Activated CD8-positive, alpha-beta memory T cell treated with anti-CD3 and anti-CD28 coated beads for 36 hours (primary cell): Measurements from ENCODE around the gene AMIGO1. TPM values are rescaled to one million over a fixed set of nuclear protein-coding genes. Genes with fewer than 3 reads are reported as not detected.

Experiments used
- CTCF ChIA-PET: fragments of 350-600 bp; sonication (Branson Sonifier 250); formaldehyde crosslinking; loops from one replicate; lab custom pipeline; 2021; ENCODE audit warnings: antibody characterized with exemption; lab: Charles Lee
- POLR2A ChIA-PET: fragments of 350-600 bp; sonication (Branson Sonifier 250); formaldehyde crosslinking; loops from one replicate; lab custom pipeline; 2021; ENCODE audit warnings: antibody characterized with exemption; lab: Charles Lee
- total RNA-seq, 2 experiments: library from RNA; stranded (reverse); gene quantifications; one replicate each; pipeline ENCODE4 v1.2.3, GENCODE V29; 2021

Gene AMIGO1, protein sequence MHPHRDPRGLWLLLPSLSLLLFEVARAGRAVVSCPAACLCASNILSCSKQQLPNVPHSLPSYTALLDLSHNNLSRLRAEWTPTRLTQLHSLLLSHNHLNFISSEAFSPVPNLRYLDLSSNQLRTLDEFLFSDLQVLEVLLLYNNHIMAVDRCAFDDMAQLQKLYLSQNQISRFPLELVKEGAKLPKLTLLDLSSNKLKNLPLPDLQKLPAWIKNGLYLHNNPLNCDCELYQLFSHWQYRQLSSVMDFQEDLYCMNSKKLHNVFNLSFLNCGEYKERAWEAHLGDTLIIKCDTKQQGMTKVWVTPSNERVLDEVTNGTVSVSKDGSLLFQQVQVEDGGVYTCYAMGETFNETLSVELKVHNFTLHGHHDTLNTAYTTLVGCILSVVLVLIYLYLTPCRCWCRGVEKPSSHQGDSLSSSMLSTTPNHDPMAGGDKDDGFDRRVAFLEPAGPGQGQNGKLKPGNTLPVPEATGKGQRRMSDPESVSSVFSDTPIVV
- 1 to 10 TPM; 2.6 to 3.2 TPM for total RNA-seq

DNA sequence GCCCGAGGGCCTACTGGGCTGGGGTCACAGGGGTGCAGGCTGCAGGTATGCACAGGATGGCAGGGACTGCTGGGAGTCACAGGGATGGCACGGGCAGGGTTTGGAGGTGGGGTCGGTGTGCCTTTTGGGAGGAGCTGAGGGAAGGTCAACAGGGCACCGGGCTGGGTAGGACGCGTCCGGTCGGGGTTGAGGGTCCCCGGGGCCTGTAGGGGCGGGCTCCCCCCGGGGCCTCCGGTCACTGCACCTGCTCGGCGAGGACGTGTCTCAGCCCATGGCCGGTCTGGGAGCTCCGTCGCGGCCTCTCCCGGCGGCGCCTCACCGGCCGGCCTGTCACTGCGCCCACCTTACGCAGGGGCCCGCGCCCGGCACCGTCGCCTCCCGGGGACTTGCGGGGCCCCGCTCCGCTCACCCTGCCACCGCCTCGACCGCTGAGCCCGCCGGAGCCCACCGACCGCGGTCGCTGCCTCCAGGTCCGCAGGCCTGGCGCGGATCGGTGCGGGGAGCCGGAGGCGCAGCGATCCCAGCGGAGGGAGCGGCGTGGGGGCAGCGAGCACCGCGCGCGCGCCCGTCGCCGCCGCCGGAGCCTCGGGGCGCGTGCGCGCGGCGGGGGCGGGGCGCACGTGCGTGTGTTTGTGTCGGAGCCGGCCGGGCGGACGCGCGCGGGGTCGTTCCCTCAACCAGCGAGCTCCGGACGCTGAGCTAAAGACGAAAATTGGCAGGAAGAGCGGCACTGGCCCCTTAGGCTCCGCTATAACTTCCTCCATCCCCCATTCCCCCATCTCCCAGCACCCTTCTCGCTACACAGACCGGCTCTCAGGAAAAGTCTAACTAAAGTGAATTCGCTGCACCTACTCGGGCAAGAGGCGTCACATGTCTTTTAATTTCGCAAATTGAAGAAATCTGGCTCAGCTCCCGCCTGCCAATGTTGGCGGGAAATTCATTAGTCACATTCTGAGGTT, at the start of gene AMIGO1:
Gene AMIGO1 (minus strand): TSS at position 552 of the 959 bp plus-strand sequence. CDS start 815 bp downstream, outside the sequence.
- ChIA-PET POLR2A (interaction anchor here (0.7 to 1.2 kb wide), 3 partner anchors 10 to 315 kb away, joined by 3 to 4 read pairs (median 3); no protein-coding TSS in a partner anchor), CTCF (interaction anchor here (0.7 to 38.8 kb wide), 5 partner anchors 9 to 271 kb away, joined by 3 to 743 read pairs (median 10); partner anchors contain the start of gene CYB561D1)

DNA sequence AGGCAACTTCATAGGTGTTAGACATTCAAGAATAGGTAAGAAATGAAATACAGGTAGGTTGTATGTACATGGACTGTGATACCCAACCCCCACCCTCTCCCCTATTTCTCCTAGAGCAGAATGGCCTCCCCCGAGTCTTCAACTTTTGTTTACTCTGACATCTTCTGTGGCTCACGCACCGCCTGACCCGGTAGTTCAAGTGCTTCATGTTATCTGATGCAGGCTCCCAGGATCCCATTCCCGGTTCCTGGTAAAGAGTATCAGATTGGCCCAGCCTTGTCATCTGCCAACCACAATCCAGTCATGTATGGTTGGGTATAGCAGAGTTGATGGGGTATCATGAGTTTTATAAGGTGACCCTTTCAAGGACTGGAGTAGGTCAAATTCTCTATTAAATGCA, 48.0 kb upstream of the AMIGO1 start:
- POLR2A ChIA-PET, result no interaction called here
- CTCF ChIA-PET, result no interaction called here

DNA sequence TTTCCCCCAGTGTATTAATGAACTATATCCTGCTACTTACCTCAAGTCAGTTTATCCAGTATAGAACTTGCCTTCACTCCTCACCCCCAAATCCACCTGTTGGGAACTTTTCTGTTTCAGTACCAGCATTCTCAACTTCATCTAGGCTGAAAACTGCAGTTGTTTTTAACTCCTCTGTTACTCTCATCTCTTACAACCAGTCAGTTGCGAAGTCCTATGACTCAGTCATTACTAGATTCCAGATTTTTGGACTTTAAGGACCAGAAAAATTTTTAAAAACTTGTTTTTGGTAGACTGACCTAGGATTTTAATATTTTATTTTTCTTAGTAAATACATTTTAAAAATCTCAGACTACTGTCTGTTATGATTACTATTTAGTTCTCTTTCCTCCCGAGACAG, 47.0 kb upstream of the AMIGO1 start:
- ChIA-PET CTCF (no interaction called here), POLR2A (no interaction called here)

DNA sequence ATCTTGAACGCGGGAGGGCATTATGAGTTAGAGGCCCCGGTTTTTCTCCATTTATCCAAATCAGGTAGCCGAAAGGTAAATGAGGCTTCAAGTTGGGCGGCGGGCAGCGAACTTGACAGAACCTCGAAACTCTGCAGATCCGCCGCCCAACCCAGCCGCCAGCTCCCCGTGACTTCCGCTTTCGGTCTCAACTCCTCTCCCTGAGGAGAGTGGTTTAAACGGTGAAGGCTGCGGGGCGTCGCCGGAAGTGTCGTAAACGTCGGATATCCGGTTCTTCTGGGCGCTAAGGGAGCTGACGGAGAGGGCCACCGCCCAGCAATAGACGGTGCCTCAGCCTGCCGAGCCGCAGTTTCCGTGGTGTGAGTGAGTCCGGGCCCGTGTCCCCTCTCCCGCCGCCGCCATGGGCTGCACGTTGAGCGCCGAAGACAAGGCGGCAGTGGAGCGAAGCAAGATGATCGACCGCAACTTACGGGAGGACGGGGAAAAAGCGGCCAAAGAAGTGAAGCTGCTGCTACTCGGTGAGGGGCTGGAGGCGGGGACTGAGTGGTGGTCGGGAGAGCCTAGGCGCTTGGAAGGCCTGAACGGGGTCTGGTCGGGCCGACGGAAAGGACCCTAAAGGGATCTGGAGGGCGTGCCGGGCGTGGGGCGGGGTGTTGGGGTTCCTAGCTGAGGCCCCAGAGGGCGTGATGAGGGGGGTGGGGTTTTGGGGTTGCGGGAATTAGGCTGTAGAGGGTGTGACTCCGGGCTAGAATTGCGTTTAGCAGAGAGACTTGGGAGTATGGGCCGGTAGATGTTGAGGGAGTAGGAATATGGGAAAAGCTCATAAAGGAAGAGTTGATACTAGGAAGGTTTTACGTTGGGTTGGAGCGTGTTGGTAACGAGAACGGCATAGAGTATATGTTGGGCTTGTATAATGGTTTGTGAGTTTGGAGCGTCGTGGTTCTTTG, 39.1 kb upstream of the AMIGO1 start, which contains the start of gene GNAI3:
Gene GNAI3 (plus strand): TSS at position 295 of the 947 bp plus-strand sequence. CDS start 106 bp downstream, at position 401.
- ChIA-PET POLR2A (interaction anchor here (0.6 to 2.1 kb wide), 9 partner anchors 47 to 436 kb away, joined by 3 to 22 read pairs (median 4); partner anchors contain the start of genes AHCYL1, AMPD2, GNAT2 and PSMA5), CTCF (interaction anchor here (0.7 to 2.4 kb wide), 10 partner anchors 16 to 435 kb away, joined by 3 to 18 read pairs (median 7); partner anchors contain the start of genes AHCYL1, AMPD2 and GNAT2)

DNA sequence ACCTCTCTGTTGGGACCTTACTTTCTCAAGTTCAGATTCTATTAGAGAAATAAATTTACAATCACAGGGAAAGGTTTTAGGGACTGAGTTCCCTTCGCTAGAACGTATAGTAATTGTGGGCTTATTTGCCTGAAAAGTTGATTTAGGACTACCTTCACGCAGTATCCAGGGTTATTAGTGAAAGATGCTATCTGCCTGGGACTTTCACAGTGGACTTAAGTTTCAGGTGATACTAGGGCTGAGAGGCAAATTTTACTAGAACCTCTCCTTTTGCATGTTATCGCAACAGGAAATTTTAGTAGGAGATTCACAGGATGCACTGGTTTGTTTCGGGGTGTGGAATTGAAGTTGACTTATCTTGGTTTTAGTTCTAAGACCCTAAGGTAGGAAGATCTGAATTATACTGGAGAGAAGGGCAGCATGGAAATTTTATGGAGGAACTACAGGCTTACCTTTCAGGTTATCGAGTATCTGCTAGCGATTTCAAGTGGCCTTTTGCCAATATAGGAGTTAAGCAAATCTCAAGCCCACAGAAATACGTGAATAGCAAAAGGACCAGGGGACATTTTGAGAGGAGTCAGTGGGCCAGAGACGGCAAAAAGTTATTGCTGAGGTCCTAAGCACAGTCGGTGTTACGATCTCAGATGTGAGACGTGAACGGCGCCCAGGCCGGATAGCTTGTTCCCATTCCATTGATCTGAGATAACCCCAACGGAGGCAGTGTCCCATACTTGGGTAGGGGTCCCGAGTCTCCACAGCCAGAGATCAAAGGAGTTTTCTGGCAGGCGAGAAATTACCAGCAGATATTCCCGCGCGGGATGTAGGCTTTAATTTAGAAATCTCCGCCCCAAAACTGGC, 38.2 kb upstream of the AMIGO1 start:
- ChIA-PET POLR2A (interaction anchor here (0.8 to 2.1 kb wide), 6 partner anchors 46 to 437 kb away, joined by 3 to 22 read pairs (median 4); partner anchors contain the start of genes AHCYL1, AMPD2 and GNAT2), CTCF (interaction anchor here (0.7 to 7.7 kb wide), 9 partner anchors 14 to 436 kb away, joined by 3 to 55 read pairs (median 12); partner anchors contain the start of genes AHCYL1, AMPD2 and GNAT2)

DNA sequence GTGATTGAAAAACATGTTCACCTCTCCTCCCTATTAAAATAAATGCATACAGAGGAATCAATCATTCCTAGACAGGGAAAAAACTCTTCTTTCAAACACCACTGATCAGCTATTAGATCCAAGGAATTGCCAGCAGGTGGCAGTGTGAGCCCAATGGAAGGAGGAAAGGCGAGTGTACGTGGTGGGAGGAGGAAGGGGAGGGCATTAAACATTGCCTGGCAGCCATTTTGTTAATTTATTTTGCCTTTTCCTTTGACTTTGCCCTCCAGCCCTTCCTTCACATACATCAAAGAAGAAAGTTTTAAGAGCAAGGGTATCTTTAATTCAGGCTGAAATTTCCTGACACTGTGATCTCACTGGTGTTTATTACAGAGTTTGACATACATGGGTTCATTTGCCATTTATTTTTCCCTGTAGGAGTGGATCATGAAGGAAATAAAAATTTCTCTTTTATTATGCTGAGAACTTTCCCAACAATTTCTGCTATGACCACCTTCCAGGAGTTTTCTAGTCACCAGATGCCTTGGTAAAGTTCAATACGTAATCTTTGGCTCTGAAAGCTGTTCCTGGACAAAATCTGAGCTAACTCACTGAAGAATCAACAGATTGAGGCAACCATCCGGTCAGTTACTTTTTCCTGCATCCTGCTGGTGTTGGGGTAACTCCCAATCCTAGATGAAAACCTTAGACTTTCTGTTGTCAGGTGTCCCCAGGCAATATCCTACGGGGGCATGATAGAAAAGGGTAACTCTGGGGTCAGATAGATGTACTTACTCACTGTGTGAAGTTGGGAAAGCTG, 37.0 kb upstream of the AMIGO1 start:
- CTCF ChIA-PET, result interaction anchor here (0.7 to 7.7 kb wide), 24 partner anchors 9 to 438 kb away, joined by 3 to 55 read pairs (median 5); partner anchors contain the start of genes AHCYL1, AMPD2, CYB561D1 and GNAT2

DNA sequence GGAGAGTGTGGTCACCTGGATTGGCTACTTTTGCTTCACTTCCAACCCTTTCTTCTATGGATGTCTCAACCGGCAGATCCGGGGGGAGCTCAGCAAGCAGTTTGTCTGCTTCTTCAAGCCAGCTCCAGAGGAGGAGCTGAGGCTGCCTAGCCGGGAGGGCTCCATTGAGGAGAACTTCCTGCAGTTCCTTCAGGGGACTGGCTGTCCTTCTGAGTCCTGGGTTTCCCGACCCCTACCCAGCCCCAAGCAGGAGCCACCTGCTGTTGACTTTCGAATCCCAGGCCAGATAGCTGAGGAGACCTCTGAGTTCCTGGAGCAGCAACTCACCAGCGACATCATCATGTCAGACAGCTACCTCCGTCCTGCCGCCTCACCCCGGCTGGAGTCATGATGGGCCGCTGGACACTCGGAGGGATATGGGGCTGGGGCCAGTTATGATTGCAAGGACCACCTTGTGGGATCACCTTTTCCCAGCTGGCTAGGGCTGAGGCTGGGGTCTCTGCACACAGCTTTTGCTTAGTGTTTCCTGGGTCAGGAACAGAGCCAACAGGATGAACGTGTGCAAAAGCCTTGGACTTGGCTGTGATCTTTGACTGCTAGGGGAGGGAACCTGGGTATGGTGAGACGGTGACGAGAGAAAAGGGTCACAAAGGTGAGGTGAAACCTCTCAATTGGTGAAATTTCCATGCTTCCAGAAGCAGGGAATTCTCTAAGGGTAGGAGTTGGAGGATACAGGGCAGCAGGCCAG, 34.6 kb upstream of the AMIGO1 start:
- ChIA-PET POLR2A (no interaction called here), CTCF (interaction anchor here (2.8 to 7.7 kb wide), 3 partner anchors 11 to 231 kb away, joined by 23 to 55 read pairs (median 37); partner anchors contain the start of gene CYB561D1)

More for the DNA sequence above, 37.0 kb upstream of the AMIGO1 start:
- POLR2A ChIA-PET, result interaction anchor here (0.7 to 1.5 kb wide), 2 partner anchors 14 to 74 kb away, joined by 3 to 5 read pairs; partner anchors contain the start of genes AMPD2 and GNAT2

DNA sequence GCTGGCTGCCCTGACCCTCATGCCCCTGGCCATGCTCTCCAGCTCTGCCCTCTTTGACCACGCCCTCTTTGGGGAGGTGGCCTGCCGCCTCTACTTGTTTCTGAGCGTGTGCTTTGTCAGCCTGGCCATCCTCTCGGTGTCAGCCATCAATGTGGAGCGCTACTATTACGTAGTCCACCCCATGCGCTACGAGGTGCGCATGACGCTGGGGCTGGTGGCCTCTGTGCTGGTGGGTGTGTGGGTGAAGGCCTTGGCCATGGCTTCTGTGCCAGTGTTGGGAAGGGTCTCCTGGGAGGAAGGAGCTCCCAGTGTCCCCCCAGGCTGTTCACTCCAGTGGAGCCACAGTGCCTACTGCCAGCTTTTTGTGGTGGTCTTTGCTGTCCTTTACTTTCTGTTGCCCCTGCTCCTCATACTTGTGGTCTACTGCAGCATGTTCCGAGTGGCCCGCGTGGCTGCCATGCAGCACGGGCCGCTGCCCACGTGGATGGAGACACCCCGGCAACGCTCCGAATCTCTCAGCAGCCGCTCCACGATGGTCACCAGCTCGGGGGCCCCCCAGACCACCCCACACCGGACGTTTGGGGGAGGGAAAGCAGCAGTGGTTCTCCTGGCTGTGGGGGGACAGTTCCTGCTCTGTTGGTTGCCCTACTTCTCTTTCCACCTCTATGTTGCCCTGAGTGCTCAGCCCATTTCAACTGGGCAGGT, 33.9 kb upstream of the AMIGO1 start:
- POLR2A ChIA-PET, result no interaction called here

DNA sequence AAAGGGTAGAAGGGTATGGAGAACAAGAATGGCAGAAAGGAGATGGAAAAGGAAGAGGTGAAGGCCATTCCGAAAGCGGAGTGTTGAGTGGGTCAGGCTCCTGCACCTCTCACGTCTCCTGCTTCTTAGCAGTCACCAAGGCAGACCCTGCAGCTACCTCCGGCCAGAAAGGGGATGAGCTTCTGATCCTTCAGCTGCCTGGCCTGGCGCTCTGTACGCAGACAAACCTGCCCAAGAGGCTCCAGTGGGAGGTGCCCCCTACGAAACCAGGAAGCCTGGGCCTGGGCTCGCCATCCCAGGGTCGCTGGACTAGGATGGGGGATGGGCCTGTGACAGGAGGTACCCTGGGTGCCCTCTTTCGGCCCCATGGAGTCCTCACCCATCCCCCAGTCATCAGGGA, 33.1 kb upstream of the AMIGO1 start:
- CTCF ChIA-PET, result interaction anchor here (1.4 to 7.7 kb wide), 3 partner anchors 9 to 94 kb away, joined by 3 to 55 read pairs (median 37); partner anchors contain the start of gene CYB561D1
- POLR2A ChIA-PET, result no interaction called here

More for the DNA sequence above, 33.9 kb upstream of the AMIGO1 start:
- CTCF ChIA-PET, result interaction anchor here (0.8 to 7.7 kb wide), 3 partner anchors 10 to 97 kb away, joined by 4 to 55 read pairs (median 37); partner anchors contain the start of gene CYB561D1

DNA sequence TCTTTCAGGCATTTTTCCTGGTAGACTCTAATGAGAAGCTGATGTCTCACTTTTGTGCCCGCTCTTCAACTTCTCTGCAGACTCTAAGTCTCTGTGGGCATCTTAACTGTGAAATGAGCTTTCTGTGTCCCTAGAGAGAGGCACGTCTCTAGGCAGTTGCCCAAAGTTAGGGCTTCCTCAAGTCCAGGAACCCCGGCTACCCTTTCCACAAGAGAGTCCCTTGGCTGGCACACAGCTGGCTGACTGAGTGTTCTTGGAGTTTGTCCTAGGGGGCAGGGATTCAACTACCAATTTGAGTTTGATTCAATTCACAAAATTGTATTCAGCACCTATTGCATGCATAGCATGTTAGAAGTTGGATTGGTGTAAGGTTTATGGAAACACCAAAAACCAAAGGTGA, 31.6 kb upstream of the AMIGO1 start:
- POLR2A ChIA-PET, result no interaction called here
- CTCF ChIA-PET, result interaction anchor here (1.0 to 7.7 kb wide), 4 partner anchors 8 to 99 kb away, joined by 3 to 55 read pairs (median 22); partner anchors contain the start of gene CYB561D1

DNA sequence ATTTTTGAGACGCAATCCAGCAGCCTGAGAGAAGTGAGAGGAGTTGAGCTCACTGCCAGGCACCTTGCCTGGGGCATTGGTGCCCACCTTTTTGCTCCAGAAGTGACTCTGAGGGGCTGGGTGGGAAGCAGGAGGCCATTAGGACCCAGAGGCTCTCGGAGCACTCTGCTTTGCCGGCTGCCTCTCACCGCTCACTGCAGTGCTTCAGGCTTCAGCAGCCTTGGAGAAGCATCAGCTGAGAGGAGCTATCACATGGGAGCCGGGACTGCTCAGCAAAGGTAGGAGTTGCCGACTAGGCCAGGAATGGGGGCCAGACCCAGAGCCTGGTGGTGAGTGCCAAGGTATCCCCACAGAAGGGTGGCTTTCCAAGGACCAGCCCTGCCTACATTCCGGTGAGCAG, 30.1 kb upstream of the AMIGO1 start, which contains the start of gene GPR61:
Gene GPR61 (plus strand): TSS at position 197 of the 400 bp plus-strand sequence. CDS start 3,151 bp downstream, outside the sequence.
- POLR2A ChIA-PET, result no interaction called here
- CTCF ChIA-PET, result interaction anchor here (0.6 to 7.7 kb wide), 3 partner anchors 6 to 468 kb away, joined by 3 to 55 read pairs (median 7); no protein-coding TSS in a partner anchor

DNA sequence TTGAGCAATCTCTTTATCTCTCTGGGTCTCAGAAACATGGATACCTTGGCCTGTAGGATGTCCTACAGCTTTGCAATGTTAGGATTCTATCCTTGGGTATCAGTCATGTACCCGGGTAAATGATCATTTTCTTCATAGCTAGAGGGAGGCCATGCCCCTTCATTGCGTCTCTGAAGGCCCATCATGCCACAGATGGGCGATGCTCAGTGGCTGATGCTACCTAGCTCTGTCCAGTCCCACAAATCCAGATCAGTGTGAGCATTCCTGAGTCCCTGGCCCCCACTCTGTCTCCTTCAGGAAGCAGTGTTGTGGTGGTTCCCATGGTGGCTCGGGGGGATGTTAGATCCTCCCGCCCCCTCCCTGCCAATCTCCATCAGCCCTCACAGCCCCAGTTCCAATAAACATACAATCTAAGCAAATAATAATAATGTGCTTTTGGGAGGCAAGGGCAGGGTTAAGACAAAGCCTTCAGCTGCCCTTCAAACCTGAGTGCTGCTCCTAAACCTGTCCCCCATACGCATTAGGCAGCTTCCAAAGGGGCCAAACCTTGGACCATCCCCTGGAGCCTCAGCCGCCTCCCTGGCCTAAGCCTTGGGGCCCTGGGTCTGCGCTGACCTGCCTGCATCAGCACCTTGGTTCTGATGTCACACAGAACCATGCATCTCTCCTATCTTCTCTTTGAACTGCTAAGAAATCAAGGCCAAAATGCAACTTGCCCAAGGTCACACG, 29.5 kb upstream of the AMIGO1 start:
- ChIA-PET POLR2A (no interaction called here), CTCF (interaction anchor here (0.6 to 2.2 kb wide), 4 partner anchors 49 to 469 kb away, joined by 3 to 7 read pairs (median 3); no protein-coding TSS in a partner anchor)
